Gastroesophageal sphincter (tissue), 3 donors: ENCODE results near the gene TSKU.

Source experiments
- POLR2A ChIP-seq, 2 donors: fragments of 450-650 bp; IDR thresholded peaks; one replicate each; pipeline ENCODE4 v1.6.1; 2017; ENCODE audit warnings: antibody characterized with exemption in 2 of 2, mild to moderate bottlenecking in 2 of 2, moderate library complexity in 1 of 2
- POLR2AphosphoS5 ChIP-seq: sonication (generic); formaldehyde crosslinking; IDR thresholded peaks from one replicate; pipeline ENCODE4 v1.6.1; 2017; ENCODE audit warnings: antibody characterized with exemption
- TF ChIP-seq, protein P1 (sequence below), 4 experiments: fragments of 200-600 bp in 2 of 4; fragments of 450-650 bp in 2 of 4; sonication (generic) in 1 of 4; IDR thresholded peaks; one replicate each; pipeline ENCODE4 v1.5.1; 2017 to 2019; ENCODE audit warnings: antibody characterized with exemption in 4 of 4, mild to moderate bottlenecking in 2 of 4, moderate library complexity in 2 of 4

DNA sequence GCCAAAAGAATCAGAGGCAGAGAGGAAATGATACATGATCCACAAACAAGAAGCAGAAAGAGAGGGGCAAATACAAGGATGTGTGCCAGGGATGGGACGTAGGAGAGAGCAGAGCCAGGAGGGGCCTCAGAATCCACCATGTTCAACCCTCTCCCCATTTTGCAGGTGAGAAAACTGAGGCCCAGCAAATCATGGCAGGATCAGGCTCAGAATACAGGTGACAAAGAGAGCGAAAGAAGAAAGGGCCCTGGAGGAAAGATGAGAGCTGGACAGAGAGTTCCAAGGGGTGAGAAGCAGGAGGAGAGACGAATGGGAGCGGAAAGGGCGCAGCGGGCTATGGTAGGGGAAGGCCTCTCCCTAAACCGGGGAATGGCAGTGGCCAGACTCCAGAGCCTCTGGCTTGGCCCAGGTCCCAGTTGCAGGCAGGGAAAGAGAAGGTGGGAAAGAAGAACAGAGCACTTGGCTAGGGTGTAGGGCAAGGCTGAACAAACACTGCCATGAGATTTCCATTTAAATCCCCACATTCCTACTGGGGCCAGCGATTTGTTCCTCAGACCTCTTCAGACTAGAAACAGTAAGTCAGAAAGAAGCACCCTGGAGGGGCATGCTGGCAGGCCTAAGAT, 44.4 kb upstream of the TSKU start:
- TF ChIP-seq POLR2A (IDR thresholded peaks at IDR 0.05) (no peak), POLR2AphosphoS5 (no peak)
- TF ChIP-seq, protein P1, sequence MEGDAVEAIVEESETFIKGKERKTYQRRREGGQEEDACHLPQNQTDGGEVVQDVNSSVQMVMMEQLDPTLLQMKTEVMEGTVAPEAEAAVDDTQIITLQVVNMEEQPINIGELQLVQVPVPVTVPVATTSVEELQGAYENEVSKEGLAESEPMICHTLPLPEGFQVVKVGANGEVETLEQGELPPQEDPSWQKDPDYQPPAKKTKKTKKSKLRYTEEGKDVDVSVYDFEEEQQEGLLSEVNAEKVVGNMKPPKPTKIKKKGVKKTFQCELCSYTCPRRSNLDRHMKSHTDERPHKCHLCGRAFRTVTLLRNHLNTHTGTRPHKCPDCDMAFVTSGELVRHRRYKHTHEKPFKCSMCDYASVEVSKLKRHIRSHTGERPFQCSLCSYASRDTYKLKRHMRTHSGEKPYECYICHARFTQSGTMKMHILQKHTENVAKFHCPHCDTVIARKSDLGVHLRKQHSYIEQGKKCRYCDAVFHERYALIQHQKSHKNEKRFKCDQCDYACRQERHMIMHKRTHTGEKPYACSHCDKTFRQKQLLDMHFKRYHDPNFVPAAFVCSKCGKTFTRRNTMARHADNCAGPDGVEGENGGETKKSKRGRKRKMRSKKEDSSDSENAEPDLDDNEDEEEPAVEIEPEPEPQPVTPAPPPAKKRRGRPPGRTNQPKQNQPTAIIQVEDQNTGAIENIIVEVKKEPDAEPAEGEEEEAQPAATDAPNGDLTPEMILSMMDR (IDR thresholded peaks at IDR 0.05): no peak
